Gastroesophageal sphincter (tissue), 4 donors: ENCODE measurements around the gene CLEC4E. TPM values are rescaled to one million over a fixed set of nuclear protein-coding genes. Genes with fewer than 3 reads are reported as not detected.

Source experiments
- ATAC-seq: fragments of 150-250 bp; one replicate; pipeline ENCODE4 v1.9.1; 2016; ENCODE audit warnings: mild to moderate bottlenecking, moderate library complexity
- H3K27ac ChIP-seq, 4 donors: fragments of 200-600 bp; sonication (generic) in 3 of 4; 1 replicate in 3 of 4; 2 replicates in 1 of 4; pipeline ENCODE4 v1.5.1; 2016 to 2019
- H3K27me3 ChIP-seq: fragments of 200-600 bp; sonication (generic); one replicate; pipeline ENCODE4 v1.5.1; 2019
- H3K36me3 ChIP-seq, 2 donors: fragments of 200-600 bp; sonication (generic); one replicate each; pipeline ENCODE4 v1.5.1; 2019; ENCODE audit warnings: control low read depth in 1 of 2
- H3K4me1 ChIP-seq, 3 donors: fragments of 200-600 bp; sonication (generic); 1 replicate in 2 of 3; 2 replicates in 1 of 3; pipeline ENCODE4 v1.5.1; 2016 to 2019; ENCODE audit warnings: control low read depth in 2 of 3
- H3K4me3 ChIP-seq, 2 donors: fragments of 200-600 bp; sonication (generic); one replicate each; pipeline ENCODE4 v1.5.1; 2019; ENCODE audit warnings: mild to moderate bottlenecking in 1 of 2, moderate library complexity in 1 of 2
- H3K9me3 ChIP-seq, 3 donors: fragments of 200-600 bp; sonication (generic); one replicate each; pipeline ENCODE4 v1.5.1; 2017 to 2019; ENCODE audit warnings: control low read depth in 2 of 3
- EP300 ChIP-seq: sonication (generic); formaldehyde crosslinking; IDR thresholded peaks from one replicate; pipeline ENCODE4 v1.6.1; 2017; ENCODE audit warnings: antibody characterized with exemption, mild to moderate bottlenecking
- POLR2A ChIP-seq, 2 donors: fragments of 450-650 bp; IDR thresholded peaks; one replicate each; pipeline ENCODE4 v1.6.1; 2017; ENCODE audit warnings: antibody characterized with exemption in 2 of 2, mild to moderate bottlenecking in 2 of 2, moderate library complexity in 1 of 2
- POLR2AphosphoS5 ChIP-seq: sonication (generic); formaldehyde crosslinking; IDR thresholded peaks from one replicate; pipeline ENCODE4 v1.6.1; 2017; ENCODE audit warnings: antibody characterized with exemption
- WGBS, 2 donors: methylation state at CpG; one replicate each; pipeline ENCODE4 v1.1.5; 2018; ENCODE audit warnings: low coverage in 1 of 2; 5-methylcytosine and 5-hydroxymethylcytosine counted together
- total RNA-seq, 4 donors: library from RNA; depleted of rRNA; stranded (reverse); fragments of >200 nt; gene quantifications; one replicate each; pipeline ENCODE4 v1.1.0, GENCODE V29; 2016
- TF ChIP-seq, protein P1 (sequence below), 4 experiments: fragments of 200-600 bp in 2 of 4; fragments of 450-650 bp in 2 of 4; sonication (generic) in 1 of 4; IDR thresholded peaks; one replicate each; pipeline ENCODE4 v1.5.1; 2017 to 2019; ENCODE audit warnings: antibody characterized with exemption in 4 of 4, mild to moderate bottlenecking in 2 of 4, moderate library complexity in 2 of 4

CLEC4E gene
- total RNA-seq, 4 donors from 2014 or later: 0.12 to 6.5 (median 1.5) TPM

DNA sequence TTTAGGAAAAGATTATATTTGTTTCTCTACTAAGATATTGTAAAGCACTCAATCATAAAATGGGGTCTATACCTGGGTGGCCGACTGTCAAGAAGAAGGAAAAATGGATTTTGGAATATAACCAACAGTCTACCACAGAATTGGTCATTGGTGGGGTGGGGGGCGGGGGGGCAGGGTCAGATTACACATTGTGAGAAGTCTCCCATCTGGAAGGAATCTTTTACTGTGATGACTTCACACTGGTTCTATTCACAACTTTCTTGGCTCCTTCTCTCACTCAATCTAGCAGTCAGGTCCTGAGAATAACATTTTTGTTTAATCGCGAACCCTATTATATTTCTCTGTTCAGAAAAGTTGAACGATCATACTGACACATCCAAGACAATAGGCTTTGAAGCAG is 8.7 kb upstream of the CLEC4E start:
- Histone ChIP-seq H3K36me3 (no peaks in the 10 kb centered on the region), H3K27me3 (peaks cover 5% of the 10 kb centered on the region), H3K9me3 (no peaks in the 10 kb centered on the region), H3K27ac (no peak overlapping the region), H3K4me1 (no peaks in the 10 kb centered on the region), H3K4me3 (no peak overlapping the region)
- TF ChIP-seq POLR2A (IDR thresholded peaks at IDR 0.05) (no peak), EP300 (no peak), POLR2AphosphoS5 (no peak)
- TF ChIP-seq, protein P1, sequence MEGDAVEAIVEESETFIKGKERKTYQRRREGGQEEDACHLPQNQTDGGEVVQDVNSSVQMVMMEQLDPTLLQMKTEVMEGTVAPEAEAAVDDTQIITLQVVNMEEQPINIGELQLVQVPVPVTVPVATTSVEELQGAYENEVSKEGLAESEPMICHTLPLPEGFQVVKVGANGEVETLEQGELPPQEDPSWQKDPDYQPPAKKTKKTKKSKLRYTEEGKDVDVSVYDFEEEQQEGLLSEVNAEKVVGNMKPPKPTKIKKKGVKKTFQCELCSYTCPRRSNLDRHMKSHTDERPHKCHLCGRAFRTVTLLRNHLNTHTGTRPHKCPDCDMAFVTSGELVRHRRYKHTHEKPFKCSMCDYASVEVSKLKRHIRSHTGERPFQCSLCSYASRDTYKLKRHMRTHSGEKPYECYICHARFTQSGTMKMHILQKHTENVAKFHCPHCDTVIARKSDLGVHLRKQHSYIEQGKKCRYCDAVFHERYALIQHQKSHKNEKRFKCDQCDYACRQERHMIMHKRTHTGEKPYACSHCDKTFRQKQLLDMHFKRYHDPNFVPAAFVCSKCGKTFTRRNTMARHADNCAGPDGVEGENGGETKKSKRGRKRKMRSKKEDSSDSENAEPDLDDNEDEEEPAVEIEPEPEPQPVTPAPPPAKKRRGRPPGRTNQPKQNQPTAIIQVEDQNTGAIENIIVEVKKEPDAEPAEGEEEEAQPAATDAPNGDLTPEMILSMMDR (IDR thresholded peaks at IDR 0.05): no peak
- no peak for ATAC-seq
- 24 to 46% methylated on average over 5 of the region's 5 CpGs for WGBS, 2 donors

DNA sequence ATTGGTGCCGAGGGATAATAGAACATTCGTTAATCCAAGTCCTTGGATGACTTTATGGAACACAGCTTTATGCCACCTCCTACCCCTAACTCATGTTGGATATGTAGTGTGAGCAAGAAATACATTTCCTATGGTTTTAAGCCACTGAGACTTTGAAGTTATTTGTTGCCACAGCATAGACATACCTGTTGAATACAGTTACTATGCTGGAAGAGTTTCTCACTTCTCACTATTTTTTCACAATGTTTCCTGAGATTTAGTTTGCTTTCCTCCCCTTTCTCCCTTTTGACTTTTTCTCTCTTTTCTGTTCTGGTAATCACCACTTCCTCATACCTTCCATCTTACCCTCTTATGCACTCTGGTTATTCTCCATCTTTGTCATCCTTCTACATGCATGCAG is 7.5 kb upstream of the CLEC4E start:
- TF ChIP-seq POLR2AphosphoS5 (no peak), EP300 (no peak), POLR2A (IDR thresholded peaks at IDR 0.05) (no peak)
- TF ChIP-seq, protein P1 (IDR thresholded peaks at IDR 0.05): no peak
- Histone ChIP-seq H3K36me3 (no peaks in the 10 kb centered on the region), H3K4me1 (no peaks in the 10 kb centered on the region), H3K9me3 (no peaks in the 10 kb centered on the region), H3K27ac (no peak overlapping the region), H3K27me3 (peaks cover 9% of the 10 kb centered on the region), H3K4me3 (no peak overlapping the region)
- ATAC-seq: no peak
- 87 to 100% methylated on average over 2 of the region's 2 CpGs for WGBS, 2 donors

DNA sequence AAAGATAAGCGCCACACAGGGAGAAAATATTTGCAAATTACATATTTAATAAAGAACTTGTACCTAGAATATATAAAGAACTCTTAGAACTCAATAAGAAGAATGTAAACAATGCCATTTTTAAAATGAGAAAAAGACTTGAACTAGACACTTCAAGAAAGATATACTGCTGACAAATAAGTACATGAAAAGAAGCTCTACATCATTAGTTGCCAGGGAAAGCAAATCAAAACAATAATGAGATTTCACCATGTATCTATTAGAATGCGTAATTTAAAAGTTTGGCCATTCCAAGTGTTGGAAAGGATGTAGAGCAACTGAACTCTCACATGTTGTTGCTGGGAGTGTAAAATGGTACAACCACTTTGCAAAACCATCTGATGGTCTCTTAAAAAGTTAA is 6.9 kb upstream of the CLEC4E start:
- no peak overlapping the region for H3K4me3 ChIP-seq
- TF ChIP-seq POLR2A (IDR thresholded peaks at IDR 0.05): no peak
- TF ChIP-seq POLR2AphosphoS5: no peak
- TF ChIP-seq, protein P1 (IDR thresholded peaks at IDR 0.05): no peak
- no peak for TF ChIP-seq EP300
- H3K4me1 ChIP-seq: no peaks in the 10 kb centered on the region
- no peak overlapping the region for H3K27ac ChIP-seq
- ATAC-seq: no peak
- H3K27me3 ChIP-seq: peaks cover 9% of the 10 kb centered on the region
- no peaks in the 10 kb centered on the region for H3K36me3 ChIP-seq
- WGBS, 2 donors: 32 to 84% methylated on average over 2 of the region's 2 CpGs
- H3K9me3 ChIP-seq: no peaks in the 10 kb centered on the region

DNA sequence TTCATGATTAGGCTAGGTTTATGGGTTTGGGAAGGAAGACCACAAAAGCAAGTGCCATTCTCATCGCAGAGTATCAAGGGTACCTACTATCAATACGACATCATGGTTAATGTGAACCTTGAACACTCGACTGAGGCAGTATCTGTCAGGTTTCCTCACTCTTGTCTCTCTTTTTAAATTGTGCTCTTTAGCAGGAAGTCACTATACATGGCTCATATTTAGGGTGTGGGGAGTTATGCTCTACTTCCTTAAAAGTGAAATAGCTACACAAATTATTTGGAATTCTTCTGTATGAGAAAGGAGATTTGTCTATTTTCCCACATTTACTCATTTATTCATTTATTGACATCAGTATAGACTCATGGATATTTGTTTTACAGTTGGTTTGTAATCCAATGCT is 5.9 kb upstream of the CLEC4E start:
- ATAC-seq: no peak
- WGBS, 2 donors: 81 to 86% methylated on average over 3 of the region's 3 CpGs
- TF ChIP-seq, protein P1 (IDR thresholded peaks at IDR 0.05): no peak
- Histone ChIP-seq H3K9me3 (no peaks in the 10 kb centered on the region), H3K36me3 (no peaks in the 10 kb centered on the region), H3K27me3 (peaks cover 16% of the 10 kb centered on the region), H3K4me3 (no peak overlapping the region), H3K27ac (no peak overlapping the region), H3K4me1 (no peaks in the 10 kb centered on the region)

DNA sequence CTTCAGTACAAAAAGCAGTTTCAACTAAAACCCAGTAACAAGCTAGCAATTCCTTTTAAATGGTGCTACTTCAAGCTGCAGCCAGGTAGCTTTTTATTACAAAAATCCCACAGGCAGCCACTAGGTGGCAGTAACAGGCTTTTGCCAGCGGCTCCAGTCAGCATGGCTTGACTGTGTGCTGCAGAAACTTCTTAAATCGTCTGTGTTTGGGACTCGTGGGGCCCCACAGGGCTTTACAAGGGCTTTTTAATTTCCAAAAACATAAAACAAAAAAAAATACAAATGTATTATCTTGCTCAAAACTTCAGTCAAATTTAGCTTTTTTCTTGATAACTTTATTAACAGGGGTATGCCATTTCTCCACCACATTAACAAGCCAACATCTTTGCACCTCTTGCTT is 3.6 kb upstream of the CLEC4E start:
- WGBS, 2 donors: 0 to 4% methylated on average over 3 of the region's 3 CpGs
- no peaks in the 10 kb centered on the region for H3K4me1 ChIP-seq
- H3K27me3 ChIP-seq: peaks cover 14% of the 10 kb centered on the region
- no peaks in the 10 kb centered on the region for H3K36me3 ChIP-seq
- peak; percentile 39 for ATAC-seq
- TF ChIP-seq POLR2A (IDR thresholded peaks at IDR 0.05) (no peak), POLR2AphosphoS5 (no peak), EP300 (no peak)
- TF ChIP-seq, protein P1 (IDR thresholded peaks at IDR 0.05): peak; percentile 69 to 90 (median 76)
- no peak overlapping the region for H3K4me3 ChIP-seq
- H3K9me3 ChIP-seq: no peaks in the 10 kb centered on the region
- H3K27ac ChIP-seq: no peak overlapping the region
